Right atrium auricular region (tissue), 2 donors: ENCODE measurements around the gene C1QTNF8. TPM values are rescaled to one million over a fixed set of nuclear protein-coding genes. Genes with fewer than 3 reads are reported as not detected.

Experiments used
- DNase-seq: peaks from one replicate; pipeline ENCODE4 v3.0.0-alpha.2; 2019; ENCODE audit warnings: low spot score
- H3K27ac ChIP-seq, 2 donors: fragments of 200-600 bp; sonication (generic); 1 replicate in 1 of 2; 2 replicates in 1 of 2; pipeline ENCODE4 v1.5.1; 2016 to 2019
- H3K27me3 ChIP-seq, 2 donors: fragments of 200-600 bp; sonication (generic); one replicate each; pipeline versions ENCODE4 v1.5.1 to v1.6.0; 2017 to 2019
- H3K36me3 ChIP-seq: fragments of 200-600 bp; sonication (generic); one replicate; pipeline ENCODE4 v1.5.1; 2016
- H3K4me1 ChIP-seq, 2 donors: fragments of 200-600 bp; sonication (generic); one replicate each; pipeline versions ENCODE4 v1.5.1 to v1.6.0; 2017 to 2019
- H3K4me3 ChIP-seq, 2 donors: fragments of 200-600 bp; sonication (generic); 1 replicate in 1 of 2; 2 replicates in 1 of 2; pipeline ENCODE4 v1.5.1; 2017 to 2019; ENCODE audit warnings: mild to moderate bottlenecking in 1 of 2, moderate library complexity in 1 of 2
- H3K9me3 ChIP-seq, 2 donors: fragments of 200-600 bp; sonication (generic); one replicate each; pipeline ENCODE4 v1.5.1; 2019
- total RNA-seq, 2 donors: library from RNA; depleted of rRNA; stranded (reverse); fragments of >200 nt; gene quantifications; one replicate each; pipeline ENCODE4 v1.1.0, GENCODE V29; 2016
- TF ChIP-seq, protein P1 (sequence below), 2 donors: fragments of 200-600 bp; sonication (generic); IDR thresholded peaks; one replicate each; pipeline ENCODE4 v1.5.1; 2019; ENCODE audit warnings: antibody characterized with exemption in 2 of 2

Gene C1QTNF8
- total RNA-seq, 2 donors from 2014 or later = not detected

DNA sequence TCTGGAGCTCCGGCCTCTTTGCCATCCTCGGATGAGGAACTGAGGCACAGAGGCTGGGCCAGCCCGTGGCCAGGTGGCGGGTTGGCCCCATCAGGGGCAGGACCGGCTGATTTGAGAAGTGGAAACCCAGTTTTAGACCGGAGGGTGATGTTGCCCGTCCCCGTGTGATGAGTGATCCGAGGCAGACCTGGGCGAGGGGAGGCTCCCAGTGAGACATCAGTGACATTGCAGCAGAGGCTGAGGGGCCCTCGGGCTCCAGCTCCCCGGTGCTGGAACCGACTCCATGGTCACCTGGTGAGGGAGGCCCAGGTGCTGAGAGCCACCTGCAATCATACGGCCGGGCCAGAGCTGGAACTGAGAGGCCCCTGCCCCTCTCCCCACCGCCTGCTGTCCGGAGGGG lies 30.0 kb upstream of the C1QTNF8 start:
- Histone ChIP-seq H3K27me3 (no peaks in the 10 kb centered on the region), H3K36me3 (no peaks in the 10 kb centered on the region), H3K27ac (no peak overlapping the region), H3K4me3 (no peak overlapping the region), H3K9me3 (no peaks in the 10 kb centered on the region), H3K4me1 (no peaks in the 10 kb centered on the region)
- TF ChIP-seq, protein P1, sequence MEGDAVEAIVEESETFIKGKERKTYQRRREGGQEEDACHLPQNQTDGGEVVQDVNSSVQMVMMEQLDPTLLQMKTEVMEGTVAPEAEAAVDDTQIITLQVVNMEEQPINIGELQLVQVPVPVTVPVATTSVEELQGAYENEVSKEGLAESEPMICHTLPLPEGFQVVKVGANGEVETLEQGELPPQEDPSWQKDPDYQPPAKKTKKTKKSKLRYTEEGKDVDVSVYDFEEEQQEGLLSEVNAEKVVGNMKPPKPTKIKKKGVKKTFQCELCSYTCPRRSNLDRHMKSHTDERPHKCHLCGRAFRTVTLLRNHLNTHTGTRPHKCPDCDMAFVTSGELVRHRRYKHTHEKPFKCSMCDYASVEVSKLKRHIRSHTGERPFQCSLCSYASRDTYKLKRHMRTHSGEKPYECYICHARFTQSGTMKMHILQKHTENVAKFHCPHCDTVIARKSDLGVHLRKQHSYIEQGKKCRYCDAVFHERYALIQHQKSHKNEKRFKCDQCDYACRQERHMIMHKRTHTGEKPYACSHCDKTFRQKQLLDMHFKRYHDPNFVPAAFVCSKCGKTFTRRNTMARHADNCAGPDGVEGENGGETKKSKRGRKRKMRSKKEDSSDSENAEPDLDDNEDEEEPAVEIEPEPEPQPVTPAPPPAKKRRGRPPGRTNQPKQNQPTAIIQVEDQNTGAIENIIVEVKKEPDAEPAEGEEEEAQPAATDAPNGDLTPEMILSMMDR (IDR thresholded peaks at IDR 0.05) = no peak
- DNase-seq = no peak

DNA sequence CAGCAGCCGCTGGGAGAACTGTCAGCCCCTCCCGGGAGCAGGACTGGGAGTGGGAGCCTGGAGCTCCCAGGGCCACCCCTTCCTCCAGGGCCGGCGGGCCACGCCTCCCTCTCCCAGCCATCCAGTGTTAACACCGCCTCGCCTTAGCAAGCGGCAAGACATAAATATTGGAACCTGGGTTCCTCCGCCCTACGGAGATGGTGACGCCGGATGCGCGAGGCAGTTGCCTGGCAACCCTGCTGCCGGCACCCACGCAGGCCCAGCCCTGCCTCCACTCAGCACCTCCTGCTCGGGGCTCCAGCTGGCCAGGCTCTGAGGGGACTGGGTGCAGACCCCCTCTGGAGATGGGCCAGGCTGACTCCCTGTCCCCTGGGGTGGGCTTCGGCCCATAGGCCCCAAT lies 29.4 kb upstream of the C1QTNF8 start:
- no peak overlapping the region for H3K4me3 ChIP-seq
- H3K4me1 ChIP-seq = no peaks in the 10 kb centered on the region
- H3K36me3 ChIP-seq = no peaks in the 10 kb centered on the region
- no peak overlapping the region for H3K27ac ChIP-seq
- DNase-seq = no peak
- no peaks in the 10 kb centered on the region for H3K27me3 ChIP-seq
- H3K9me3 ChIP-seq = no peaks in the 10 kb centered on the region
- TF ChIP-seq, protein P1 (IDR thresholded peaks at IDR 0.05) = no peak

DNA sequence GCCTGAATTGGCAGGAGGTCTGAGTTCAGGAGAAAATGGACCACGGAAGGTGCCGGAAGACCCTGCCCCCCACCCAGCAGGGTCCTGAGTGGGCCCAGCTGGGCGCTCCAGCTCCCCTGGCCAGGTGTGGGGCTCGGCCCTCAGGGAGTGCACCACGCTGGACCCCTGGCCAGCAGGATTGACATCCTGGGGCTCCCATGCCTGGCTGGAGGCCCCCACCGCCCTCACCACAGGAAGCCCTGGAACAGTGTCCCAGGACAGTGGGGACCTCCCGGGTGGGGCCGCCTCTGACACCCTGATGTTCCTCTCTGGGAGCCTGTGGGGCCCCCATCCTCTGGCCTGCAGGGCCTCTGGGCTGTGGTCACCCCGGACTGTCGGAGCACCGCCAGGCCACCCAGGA lies 28.8 kb upstream of the C1QTNF8 start:
- Histone ChIP-seq H3K9me3 (no peaks in the 10 kb centered on the region), H3K27me3 (no peaks in the 10 kb centered on the region), H3K36me3 (no peaks in the 10 kb centered on the region), H3K4me1 (no peaks in the 10 kb centered on the region), H3K27ac (no peak overlapping the region), H3K4me3 (no peak overlapping the region)
- TF ChIP-seq, protein P1 (IDR thresholded peaks at IDR 0.05) = no peak
- no peak for DNase-seq

DNA sequence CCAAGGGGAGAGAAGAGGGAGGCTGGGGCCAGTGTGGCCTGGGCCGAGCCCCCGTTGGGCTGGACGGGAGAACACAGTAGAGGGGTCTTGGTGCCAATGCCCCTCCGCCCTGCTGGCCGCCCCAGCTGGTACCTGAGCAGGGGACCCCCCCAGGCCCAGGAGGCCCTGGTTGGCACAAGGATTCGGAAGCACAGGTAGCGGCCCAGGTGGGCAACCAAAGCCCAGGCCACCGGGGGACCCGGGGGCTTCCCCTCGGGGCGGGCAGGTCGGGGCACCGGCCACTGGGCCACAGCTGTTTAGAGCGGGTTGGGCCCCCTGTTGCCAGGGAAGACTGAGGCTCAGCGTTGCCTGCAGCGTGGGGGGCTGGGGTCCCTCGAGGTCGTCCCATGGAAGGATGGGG lies 28.2 kb upstream of the C1QTNF8 start:
- H3K4me1 ChIP-seq = no peaks in the 10 kb centered on the region
- H3K36me3 ChIP-seq = no peaks in the 10 kb centered on the region
- no peaks in the 10 kb centered on the region for H3K27me3 ChIP-seq
- H3K27ac ChIP-seq = no peak overlapping the region
- H3K9me3 ChIP-seq = no peaks in the 10 kb centered on the region
- H3K4me3 ChIP-seq = no peak overlapping the region
- no peak for DNase-seq
- TF ChIP-seq, protein P1 (IDR thresholded peaks at IDR 0.05) = no peak

DNA sequence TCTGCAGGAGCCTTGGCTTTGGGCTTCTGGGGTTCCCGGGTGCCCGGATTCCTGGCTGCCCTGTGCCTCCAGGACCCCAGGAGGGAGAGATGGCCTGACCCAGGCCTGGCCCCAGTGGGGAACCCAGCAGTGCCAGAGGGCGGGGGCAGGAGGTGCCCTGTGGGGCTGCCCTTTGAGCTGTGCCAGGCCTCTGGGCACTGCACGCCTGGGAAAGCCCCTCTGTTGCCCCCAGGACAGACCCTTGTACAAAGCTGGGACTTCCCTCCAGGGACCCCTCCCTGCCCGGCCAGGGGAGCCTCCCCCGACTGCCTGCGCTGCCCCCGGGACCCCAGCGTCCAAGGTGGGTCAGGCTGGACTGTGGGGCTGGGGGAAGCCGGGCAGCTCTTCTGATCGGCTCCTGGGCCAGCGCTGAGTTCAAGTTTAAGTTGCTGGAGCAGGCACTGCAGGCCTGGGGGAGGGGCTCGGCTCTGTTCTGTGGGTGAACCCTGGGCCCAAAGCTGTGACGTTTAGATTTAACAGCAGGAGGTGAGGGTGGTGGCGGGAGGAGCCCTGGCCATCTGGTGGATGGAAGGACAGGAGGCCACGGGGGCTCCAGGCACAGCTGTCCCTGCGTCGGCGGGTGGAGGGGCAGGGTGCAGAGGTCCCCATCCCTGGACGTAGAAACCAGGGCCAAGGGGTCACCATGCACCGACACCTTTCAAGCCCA lies 27.6 kb upstream of the C1QTNF8 start:
- H3K9me3 ChIP-seq = no peaks in the 10 kb centered on the region

More for the DNA sequence above, 27.6 kb upstream of the C1QTNF8 start:
- Histone ChIP-seq H3K27me3 (no peaks in the 10 kb centered on the region), H3K4me3 (no peak overlapping the region), H3K4me1 (no peaks in the 10 kb centered on the region), H3K36me3 (no peaks in the 10 kb centered on the region), H3K27ac (no peak overlapping the region)
- TF ChIP-seq, protein P1 (IDR thresholded peaks at IDR 0.05) = no peak
- no peak for DNase-seq
